HG02571 (cell line): Measurements from ENCODE around the gene IL17RC.
"Not testable (repeated sequence)": the region's sequence is repeated elsewhere in the genome, so short reads cannot be mapped to it uniquely, and the experiment has no call there.

Source experiments
- ATAC-seq: cut with Tn5 transposase; IDR thresholded peaks from one replicate; pipeline ENCODE4 v1.9.1; 2021; ENCODE audit warnings: mild to moderate bottlenecking, moderate library complexity; ENCODE audit not compliant: unreplicated experiment

Gene IL17RC, protein sequence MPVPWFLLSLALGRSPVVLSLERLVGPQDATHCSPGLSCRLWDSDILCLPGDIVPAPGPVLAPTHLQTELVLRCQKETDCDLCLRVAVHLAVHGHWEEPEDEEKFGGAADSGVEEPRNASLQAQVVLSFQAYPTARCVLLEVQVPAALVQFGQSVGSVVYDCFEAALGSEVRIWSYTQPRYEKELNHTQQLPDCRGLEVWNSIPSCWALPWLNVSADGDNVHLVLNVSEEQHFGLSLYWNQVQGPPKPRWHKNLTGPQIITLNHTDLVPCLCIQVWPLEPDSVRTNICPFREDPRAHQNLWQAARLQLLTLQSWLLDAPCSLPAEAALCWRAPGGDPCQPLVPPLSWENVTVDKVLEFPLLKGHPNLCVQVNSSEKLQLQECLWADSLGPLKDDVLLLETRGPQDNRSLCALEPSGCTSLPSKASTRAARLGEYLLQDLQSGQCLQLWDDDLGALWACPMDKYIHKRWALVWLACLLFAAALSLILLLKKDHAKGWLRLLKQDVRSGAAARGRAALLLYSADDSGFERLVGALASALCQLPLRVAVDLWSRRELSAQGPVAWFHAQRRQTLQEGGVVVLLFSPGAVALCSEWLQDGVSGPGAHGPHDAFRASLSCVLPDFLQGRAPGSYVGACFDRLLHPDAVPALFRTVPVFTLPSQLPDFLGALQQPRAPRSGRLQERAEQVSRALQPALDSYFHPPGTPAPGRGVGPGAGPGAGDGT

DNA sequence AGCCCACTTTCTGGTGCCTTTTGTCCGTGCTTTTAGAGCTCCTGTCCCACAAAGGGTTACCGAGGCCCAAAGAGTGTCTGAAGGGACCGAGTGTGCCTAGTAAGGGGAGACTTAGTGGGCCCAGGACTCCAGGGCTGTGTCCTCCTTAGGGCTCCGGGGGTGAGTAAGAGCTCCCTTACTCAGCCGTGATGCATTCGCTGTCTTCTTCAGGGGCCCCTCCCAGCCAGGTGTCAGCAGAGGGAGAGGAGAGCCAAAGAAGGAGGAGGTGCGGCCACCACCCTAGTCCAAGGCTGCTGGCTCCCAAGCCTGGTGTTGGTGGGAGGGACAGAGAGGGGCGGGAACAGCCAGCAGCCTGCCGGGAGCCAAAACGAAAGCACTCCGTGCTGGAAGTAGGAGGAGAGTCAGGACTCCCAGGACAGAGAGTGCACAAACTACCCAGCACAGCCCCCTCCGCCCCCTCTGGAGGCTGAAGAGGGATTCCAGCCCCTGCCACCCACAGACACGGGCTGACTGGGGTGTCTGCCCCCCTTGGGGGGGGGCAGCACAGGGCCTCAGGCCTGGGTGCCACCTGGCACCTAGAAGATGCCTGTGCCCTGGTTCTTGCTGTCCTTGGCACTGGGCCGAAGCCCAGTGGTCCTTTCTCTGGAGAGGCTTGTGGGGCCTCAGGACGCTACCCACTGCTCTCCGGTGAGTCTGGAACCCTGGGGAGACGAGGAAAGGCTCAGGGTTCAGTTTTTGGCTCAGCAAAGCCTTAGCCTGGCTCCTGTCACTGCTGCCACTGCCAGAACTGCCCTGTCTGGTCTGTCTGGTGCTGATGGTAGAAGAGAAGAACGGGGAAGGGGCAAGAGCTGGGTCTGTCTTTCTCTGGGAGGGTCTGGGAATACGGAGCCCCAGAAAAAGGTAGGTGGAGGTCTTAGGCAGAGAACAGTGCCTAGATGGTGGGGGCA is at the start of gene IL17RC:
Gene IL17RC, plus strand, starts transcription at position 365 of the 947 bp plus-strand sequence. Its CDS starts 218 bp downstream, at position 583.
- no peak for ATAC-seq

DNA sequence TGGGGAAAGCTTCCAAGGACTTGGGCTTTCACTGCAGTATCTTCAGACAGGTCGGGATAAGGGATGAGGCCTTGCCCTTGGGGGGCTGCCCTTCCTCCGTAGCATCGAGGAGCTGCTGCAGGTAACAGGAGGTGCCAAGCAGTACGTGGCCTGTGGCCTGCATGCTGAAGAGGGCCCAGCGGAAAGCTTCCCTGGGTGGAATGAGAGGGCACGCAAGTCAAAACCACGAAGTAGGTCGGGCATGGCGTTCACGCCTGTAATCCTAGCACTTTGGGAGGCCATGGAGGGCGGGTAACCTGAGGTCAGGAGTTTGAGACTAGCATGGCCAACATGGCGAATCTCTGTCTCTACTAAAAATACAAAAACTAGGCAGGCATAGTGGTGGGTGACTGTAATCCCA is 49.8 kb upstream of the IL17RC start:
- ATAC-seq, result no peak

DNA sequence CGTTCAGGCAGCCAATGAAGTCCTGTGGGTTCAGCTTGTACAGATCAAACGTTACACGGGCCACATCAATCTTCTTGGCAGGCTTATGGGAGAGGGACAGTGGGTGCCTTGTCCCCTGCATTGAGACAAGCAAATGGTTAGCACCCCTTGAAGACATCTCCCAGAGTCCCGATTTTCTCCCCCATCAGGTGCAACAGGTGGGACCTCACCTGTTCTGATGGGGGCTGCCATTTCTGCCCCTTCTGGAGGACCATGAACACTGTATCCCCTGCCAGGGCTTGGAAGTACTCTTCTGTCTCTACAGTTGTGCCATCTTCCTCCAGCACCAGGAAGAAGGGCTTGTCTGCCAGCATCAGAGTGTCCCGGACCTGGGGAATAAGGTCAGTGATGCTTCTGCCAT is 46.9 kb upstream of the IL17RC start:
- no peak for ATAC-seq

DNA sequence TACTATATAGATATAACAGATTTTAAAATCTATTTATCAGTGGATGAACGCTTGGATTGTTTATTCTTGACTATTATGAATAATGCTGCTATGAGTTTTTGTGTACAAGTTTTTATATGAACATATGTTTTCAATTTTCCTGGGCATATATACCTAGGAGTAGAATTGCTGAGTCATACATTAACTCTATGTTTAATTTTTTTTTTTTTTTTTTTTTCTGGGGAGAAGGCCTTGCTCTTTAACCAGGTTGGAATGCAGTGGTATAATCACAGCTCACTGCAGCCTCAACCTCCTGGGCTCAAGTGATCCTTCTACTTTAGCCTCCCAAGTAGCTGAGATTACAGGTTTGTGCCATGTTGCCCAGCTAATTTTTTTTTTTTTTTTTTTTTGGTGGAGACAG is 45.9 kb upstream of the IL17RC start:
- no peak for ATAC-seq

DNA sequence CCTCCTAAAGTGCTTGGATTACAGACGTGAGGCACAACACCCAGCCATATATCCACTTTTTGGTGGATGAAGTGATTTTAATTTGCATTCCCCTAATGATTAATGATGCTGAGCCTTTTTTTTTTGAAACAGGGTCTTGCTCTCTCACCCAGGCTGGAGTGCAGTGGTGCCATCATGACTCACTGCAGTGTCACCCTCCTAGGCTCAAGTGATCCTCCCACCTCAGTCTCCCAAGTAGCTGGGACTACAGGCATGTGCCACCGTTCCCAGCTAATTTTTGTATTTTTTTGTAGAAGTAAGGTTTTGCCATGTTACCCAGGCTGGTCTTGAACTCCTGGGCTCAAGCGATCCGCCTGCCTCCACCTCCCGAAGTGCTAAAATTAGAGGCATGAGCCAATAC is 44.8 kb upstream of the IL17RC start:
- ATAC-seq, result not testable (repeated sequence)

DNA sequence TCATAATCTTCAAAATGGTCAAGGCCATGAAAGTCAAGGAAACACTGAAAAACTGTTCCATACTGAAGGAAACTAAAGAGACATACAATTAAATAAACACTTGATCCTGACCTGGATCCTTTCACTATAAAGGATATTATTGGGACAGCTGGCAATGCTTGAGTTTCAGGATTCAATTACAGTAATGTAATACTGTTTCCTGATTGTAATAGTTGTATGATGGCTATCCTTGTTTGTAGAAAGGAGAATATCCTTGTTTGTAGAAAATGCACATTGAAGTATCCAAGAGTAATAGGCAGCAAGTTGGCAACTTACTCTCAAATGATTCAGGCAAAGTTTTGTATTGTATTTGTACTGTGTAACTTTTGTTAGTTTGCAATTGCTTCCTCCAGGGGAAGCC is 41.5 kb upstream of the IL17RC start:
- ATAC-seq, result no peak

DNA sequence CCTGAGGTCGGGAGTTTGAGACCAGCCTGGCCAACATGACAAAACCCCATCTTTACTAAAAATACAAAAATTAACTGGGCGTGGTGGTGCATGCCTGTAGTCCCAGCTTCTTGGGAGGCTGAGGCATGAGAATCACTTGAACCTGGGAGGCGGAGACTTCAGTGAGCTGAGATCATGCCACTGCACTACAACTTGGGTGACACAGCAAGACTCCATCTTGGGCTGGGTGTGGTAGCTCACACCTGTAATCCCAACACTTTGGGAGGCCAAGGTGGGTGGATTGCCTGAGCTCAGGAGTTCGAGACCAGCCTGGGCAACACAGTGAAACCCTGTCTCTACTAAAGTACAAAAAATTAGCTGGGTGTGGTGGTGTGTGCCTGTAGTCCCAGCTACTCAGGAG is 40.6 kb upstream of the IL17RC start:
- ATAC-seq, result not testable (repeated sequence)

DNA sequence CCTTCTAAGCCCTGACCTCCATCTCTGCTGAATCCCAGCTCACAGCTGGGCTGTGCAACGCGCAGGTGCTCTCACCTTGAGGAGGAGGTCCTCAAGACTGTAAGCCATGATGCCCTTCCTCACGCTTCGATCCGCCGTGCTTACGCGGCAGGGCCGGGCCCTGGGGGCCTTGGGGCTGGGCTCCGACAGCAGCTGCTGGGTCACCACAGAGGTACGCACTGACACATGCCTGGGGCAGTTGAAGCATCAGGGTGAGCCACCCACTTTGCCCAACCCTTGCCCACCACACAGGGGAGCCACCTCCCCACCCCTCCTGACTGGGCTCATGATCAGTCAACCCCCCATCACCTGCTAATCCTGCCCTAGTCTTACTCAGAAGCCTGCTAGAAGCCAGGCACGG is 39.9 kb upstream of the IL17RC start:
- ATAC-seq, result no peak

DNA sequence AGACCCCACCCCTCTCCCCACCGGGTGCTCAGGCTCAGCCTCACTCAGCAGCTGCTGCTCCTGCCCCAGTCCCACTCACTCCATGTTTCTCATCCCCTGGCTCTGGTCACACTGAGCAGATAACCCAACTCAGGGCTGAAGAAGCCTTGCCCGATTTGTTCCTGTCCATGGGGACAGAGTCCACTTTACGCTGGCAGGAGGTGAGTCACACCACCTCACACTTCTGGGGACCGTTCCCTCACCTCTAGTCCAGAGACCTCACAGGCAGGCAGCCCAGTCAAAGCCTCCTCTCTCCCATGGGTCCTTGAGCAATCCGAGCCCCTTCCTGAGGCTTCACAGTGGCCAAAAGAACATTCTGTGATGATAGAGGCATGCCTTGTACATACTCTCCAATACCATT is 38.2 kb upstream of the IL17RC start:
- ATAC-seq, result no peak

DNA sequence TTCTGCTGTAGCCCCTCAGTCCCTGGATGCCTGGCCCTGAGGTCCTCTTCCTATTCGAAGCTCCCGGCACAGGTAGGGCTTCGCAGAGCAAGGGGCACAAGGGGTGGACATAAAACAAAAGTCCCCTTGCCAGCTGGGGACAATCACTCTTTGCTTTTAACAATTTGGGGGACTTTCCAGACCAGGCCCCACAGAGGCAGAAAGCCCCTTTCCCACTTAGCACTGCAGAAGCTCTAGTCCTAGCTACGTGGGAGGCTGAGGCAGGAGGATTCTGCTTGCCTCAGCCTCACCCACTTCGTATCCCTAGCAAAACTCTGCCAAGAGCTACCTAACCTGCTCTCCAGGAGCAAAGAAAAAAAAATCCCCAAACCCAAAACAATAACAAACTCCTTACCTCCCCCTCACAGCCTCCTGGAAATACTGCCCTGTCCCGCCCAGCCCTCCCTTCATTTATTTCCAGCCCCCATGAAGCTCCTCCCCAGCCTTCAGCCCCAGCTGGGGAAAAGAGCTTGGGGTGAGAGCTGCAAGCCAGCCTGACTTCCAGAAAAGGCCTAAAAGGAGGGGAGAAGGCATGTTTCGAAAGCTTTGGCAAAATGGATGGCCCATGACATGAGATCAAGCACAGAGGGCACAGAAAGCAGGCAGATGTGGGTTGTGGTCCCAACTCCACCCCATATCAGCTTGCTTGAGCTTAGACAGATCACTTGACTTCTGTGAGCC is 36.9 kb upstream of the IL17RC start, which contains the start of gene CIDEC:
Gene CIDEC, minus strand, starts transcription at position 424 of the 720 bp plus-strand sequence. CDS start 1,767 bp downstream, outside the sequence.
- ATAC-seq, result no peak

DNA sequence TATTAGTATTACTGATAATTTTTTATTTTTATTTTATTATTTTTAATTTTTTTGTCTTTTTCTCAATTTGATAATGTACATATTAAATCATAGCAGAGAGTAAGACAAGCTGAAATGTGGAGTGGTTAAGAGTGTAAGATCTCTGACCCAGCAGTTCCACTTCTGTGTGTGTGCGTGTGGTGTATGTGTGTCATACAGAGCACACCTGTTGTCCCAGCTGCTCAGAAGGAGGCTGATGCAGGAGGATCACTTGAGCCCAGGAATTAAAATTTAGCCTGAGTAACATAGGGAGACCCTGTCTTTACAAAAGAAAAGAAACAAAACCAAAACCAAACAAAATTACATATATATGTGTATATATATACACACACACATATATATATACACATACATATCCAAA is 35.5 kb upstream of the IL17RC start:
- no peak for ATAC-seq

DNA sequence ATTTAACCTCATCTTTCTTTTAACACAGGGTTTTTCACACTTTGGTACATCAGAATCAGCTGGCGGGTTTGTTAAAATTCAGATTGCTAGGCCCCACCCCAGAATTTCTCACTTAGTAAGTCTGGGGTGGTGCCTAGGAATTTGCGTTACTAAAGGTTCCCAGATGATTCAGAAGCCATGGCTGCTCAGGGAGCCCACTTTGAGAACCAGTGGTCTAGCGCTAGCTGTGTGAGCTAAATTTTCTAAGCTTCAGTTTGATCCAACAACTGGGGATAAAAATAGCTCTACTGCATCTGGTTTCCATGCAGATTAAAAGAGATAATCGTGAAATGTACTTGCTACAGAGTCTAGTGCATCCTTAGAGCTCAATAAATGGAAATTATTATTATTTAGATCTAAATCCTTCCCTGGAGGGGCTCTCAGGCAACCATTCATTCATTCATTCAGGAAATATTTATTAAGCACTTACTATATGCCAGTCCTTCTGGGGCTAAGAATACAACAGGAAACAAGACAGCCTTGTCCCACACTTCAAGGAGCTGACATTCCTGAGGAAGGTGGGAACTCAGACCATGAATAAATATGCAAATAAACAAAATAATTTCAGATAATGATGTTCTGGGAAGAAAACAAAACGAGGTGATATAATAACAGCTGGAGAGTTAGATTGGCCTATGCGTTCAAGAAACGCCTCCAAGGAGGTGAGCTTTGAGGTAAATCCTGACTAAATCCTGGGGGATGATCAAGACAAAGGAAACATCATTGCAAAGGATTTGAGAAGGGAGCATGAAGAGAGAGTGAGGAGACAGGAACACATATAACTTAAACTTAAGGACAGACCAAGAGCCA is 33.0 kb upstream of the IL17RC start:
- ATAC-seq, result no peak

DNA sequence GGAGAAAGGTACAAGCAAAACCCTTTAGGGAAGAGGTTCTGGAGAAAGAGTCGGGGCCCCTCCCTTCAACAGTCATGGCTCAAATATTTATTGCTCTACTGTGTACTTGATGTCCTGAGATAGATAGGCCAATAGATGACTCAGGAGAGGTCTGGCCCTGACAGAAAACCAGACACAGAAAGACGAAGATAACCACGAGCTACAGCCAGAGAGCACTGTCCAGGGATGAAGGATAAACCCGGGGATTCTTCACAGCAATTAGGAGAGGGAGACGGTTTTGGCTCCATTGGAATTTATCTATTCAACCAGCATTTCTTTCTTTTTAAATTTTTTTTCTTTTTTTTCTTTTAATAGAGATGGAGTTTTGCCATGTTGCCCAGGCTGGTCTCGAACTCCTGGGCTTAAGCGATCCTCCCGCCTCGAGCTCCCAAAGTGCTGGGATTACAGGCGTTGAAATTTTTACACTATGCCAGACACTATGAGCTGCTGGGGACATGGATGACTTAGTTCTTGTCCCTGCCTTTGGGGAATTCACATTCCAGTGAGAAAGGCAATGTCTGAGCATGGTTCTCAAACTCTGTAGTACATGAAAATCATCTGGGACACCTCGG is 32.2 kb upstream of the IL17RC start:
- ATAC-seq, result no peak

DNA sequence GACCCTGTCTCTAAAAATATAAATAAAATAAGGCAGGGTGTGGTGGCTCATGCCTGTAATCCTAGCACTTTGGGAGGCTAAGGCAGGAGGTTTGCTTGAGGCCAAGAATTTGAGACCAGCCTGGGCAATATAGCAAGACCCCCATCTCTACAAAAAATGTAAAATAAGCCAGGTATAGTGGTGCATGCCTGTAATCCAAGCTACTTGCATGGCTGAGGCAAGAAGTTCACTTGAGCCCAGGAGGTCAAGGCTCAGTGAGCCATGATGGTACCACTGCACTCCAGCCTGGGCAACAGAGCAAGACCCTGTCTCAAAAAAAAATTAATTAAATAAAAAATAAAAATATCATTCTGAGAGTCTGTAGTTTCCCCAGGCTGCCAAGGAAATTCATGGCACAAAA is 30.6 kb upstream of the IL17RC start:
- ATAC-seq, result no peak

DNA sequence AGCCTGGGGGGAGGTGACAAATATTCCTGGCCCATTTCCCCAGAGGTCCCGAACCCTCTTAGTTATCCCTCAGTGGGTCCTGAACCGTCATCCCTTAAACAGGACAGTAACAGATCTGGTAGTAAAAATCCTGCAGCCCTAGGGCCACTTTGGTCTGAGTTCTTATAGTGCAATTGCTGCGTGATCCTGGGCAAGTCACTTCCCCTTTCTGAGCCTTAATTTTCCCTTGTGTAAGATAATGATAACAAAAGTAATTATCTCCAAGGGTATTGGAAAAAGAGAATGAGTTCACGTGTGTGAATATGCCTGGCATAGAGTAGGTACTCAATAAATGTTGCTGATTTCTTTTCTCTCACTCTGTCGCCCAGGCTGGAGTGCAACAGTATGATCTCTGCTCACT is 29.4 kb upstream of the IL17RC start:
- ATAC-seq, result no peak

DNA sequence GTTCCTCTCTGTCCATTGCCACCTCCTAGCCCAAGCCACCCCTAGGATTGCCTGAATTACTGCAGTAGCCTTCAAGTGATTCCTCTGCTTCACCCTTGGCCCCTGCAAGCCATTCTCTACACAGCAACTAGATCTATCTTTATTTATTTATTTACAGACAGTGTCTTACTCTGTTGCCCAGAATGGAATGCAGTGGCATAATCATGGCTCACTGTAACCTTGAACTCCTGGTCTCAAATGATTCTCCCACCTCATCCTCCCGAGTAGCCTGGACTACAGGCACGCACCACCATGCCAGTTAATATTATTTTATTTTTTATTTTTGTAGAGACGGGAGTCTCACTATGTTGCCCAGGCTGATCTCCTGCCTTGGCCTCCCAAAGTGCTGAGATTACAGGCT is 28.4 kb upstream of the IL17RC start:
- ATAC-seq, result no peak

DNA sequence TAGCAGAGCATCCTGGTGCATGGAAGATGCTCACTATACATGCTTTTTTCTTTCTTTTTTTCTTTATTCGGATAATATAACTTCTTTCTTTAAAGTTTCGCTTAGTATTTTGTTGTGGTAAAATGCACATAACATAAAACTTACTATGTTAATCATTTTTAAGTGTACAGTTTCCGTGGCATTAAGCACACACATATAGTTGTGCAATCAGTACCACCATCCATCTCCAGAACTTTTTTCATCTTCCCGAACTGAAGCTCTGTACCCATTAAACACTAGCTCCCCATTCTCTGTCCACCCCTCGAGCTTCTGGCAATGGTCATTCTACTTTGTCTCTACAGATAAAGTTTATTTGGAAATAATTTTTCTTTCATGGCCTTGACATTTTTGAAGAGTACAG is 27.5 kb upstream of the IL17RC start:
- no peak for ATAC-seq

DNA sequence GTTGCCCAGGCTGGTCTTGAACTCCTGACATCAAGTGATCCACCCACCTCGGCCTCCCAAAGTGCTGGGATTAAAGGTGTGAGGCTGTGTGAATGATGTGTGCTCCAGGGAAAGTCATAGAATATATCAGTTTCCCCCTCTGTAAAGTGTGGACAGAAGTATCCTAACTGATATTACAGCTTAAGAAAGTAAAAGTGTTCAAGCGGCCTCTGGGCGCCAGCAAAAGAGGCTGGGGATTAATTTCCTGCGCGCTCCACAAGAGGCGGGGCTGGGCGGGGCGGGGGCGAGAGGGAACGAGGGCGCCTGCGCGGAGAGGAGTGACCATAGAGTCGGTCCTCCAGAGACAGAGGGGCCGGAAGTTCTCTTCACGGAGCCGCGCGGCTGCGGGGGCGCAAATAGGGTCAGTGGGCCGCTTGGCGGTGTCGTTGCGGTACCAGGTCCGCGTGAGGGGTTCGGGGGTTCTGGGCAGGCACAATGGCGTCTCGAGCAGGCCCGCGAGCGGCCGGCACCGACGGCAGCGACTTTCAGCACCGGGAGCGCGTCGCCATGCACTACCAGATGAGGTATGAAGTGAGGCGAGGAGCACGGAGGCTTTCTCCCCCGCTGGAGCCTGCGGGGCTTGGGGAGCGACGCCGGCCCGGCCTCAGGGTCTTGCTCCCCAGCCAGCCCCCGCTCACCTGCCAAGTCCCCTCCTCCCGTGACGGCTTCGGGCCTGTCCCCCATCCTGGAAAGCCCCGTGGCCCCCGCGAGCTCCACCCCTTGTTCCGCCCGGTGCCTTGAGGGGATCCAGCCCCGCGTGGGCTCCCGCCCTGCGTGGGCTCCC is 26.4 kb upstream of the IL17RC start, which contains the start of gene JAGN1:
Gene JAGN1, plus strand, starts transcription at position 362 of the 823 bp plus-strand sequence. Its CDS starts 113 bp downstream, at position 475.
- ATAC-seq, result peak; percentile 77
